Cardiac fibroblast (primary cell): Measurements from ENCODE around the gene ARHGEF35.
A peak's percentile ranks its signal among the peaks of the same experiment; 100 is the strongest.

Source experiments
- DNase-seq, 2 donors: peaks; one replicate each; pipeline versions ENCODE4 v3.0.0 to v3.0.0-alpha.2; 2010; ENCODE audit warnings: low read depth in 2 of 2
- H3K4me3 ChIP-seq, 2 donors: replicated peaks in 1 of 2; 1 replicate in 1 of 2; 2 replicates in 1 of 2; pipeline ENCODE4 v1.5.1; 2011; ENCODE audit warnings: low read depth in 2 of 2, low read length in 2 of 2, mild to moderate bottlenecking in 2 of 2, moderate library complexity in 1 of 2
- TF ChIP-seq, protein P1 (sequence below): IDR thresholded peaks from one replicate; pipeline ENCODE4 v1.5.1; 2011; ENCODE audit warnings: low read depth, mild to moderate bottlenecking, low read length, inconsistent platforms

Gene ARHGEF35

DNA sequence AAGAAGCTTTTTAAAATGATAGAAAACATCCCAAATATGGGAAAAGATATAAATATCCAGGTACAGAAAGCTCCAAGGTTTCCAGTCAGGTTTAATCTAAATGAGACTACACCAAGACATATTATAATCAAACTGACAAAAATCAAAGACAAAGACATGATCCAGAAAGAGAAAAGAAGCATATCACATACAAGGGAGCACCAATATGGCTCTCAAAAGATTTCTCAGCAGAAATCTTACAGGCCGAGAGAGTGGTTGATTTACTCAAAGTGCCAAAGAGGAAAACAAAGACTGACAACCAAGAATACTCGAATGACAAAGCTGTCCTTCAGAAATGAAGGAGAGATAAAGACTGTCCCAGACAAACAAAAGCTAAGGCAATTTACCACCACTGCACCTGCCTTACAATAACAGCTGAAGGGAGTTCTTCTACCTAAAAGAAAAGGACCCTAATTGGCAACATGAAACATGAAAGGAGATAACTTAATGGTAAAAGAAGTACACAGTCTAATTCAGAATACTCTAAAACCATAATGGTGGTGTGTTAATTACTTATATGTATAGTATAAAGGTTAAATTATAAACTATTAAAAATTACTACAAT is 47.3 kb downstream of the ARHGEF35 start:
- TF ChIP-seq, protein P1, sequence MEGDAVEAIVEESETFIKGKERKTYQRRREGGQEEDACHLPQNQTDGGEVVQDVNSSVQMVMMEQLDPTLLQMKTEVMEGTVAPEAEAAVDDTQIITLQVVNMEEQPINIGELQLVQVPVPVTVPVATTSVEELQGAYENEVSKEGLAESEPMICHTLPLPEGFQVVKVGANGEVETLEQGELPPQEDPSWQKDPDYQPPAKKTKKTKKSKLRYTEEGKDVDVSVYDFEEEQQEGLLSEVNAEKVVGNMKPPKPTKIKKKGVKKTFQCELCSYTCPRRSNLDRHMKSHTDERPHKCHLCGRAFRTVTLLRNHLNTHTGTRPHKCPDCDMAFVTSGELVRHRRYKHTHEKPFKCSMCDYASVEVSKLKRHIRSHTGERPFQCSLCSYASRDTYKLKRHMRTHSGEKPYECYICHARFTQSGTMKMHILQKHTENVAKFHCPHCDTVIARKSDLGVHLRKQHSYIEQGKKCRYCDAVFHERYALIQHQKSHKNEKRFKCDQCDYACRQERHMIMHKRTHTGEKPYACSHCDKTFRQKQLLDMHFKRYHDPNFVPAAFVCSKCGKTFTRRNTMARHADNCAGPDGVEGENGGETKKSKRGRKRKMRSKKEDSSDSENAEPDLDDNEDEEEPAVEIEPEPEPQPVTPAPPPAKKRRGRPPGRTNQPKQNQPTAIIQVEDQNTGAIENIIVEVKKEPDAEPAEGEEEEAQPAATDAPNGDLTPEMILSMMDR = no peak
- H3K4me3 ChIP-seq = no peak overlapping the region
- DNase-seq = no peak

DNA sequence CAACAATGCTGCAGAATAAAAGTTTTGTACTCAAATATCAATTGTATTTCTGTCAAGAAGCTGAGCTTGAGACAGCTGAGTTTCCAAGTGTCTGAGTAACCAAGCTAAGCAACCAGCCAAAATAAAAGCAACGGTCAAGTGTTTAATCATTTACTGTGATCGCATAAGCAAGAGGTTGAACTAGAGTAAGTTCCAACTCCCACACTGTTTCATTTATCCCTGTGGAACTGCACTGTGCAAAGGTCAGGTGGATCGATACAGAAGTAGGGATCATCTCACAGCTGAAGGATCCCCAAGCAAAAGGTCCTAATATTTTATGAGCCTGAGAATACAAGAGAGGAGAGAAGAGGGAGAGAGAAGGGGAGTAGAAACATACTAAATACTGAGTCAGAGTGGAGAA is 51.2 kb downstream of the ARHGEF35 start:
- no peak overlapping the region for H3K4me3 ChIP-seq

DNA sequence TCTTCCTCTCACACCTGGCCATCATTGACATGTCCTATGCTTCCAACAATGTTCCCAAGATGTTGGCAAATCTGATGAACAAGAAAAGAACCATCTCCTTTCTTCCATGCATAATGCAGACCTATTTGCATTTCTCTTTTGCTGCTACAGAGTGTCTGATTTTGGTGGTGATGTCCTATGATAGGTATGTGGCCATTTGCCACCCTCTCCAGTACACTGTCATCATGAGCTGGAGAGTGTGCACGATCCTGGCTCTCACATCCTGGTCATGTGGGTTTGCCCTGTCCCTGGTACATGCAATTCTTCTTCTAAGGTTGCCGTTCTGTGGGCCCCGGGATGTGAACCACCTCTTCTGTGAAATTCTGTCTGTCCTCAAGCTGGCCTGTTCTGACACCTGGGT is 53.4 kb downstream of the ARHGEF35 start:
- TF ChIP-seq, protein P1 = no peak
- DNase-seq = no peak
- H3K4me3 ChIP-seq = no peak overlapping the region

More for the DNA sequence above, 51.2 kb downstream of the ARHGEF35 start:
- no peak for DNase-seq
- TF ChIP-seq, protein P1 = no peak

DNA sequence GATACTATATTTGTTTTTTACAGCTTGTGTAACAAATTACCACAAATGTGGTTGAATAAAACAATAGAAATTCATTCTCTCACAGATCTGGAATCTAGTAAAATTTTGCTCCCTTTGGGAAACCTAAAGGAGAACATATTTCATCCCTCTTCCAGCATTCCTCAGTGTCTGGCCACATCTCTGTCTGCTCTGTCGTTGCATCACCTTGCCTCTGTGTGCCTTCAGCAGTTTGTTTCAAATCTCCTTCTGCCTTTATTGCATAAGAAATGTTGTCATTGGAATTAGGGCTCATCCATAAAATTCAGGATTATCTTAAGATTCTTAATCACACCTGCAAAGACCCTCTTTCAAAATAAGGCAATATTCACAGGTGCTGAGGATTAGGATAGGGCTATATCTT is 58.1 kb downstream of the ARHGEF35 start:
- peak in 1 of 2 donors; percentile 66 for DNase-seq
- TF ChIP-seq, protein P1 = no peak
- H3K4me3 ChIP-seq = no peak overlapping the region
